Immature natural killer cell (primary cell): ENCODE data around the gene MAP6. TPM values are rescaled to one million over a fixed set of nuclear protein-coding genes. Genes with fewer than 3 reads are reported as not detected.

Experiments used
- DNase-seq, 3 donors: peaks; one replicate each; pipeline ENCODE4 v3.0.0; 2022; ENCODE audit warnings: mixed read lengths in 1 of 3
- H3K27ac Mint-ChIP-seq, 6 donors: one replicate each; pipeline ENCODE4 v1.8.0; 2020; ENCODE audit warnings: mixed read lengths in 6 of 6, mild to moderate bottlenecking in 5 of 6, inconsistent platforms in 4 of 6, moderate library complexity in 3 of 6
- H3K27me3 Mint-ChIP-seq, 3 donors: one replicate each; pipeline ENCODE4 v1.8.0; 2020 to 2021; ENCODE audit warnings: low read depth in 3 of 3, mild to moderate bottlenecking in 3 of 3, mixed read lengths in 3 of 3, moderate library complexity in 3 of 3, inconsistent platforms in 1 of 3
- H3K36me3 Mint-ChIP-seq, 3 donors: one replicate each; pipeline ENCODE4 v1.8.0; 2020; ENCODE audit warnings: mixed read lengths in 3 of 3, inconsistent platforms in 2 of 3, mild to moderate bottlenecking in 2 of 3
- H3K4me1 Mint-ChIP-seq, 2 donors: one replicate each; pipeline ENCODE4 v1.8.0; 2020; ENCODE audit warnings: inconsistent platforms in 2 of 2, mild to moderate bottlenecking in 2 of 2, mixed read lengths in 2 of 2, moderate library complexity in 1 of 2
- H3K4me3 Mint-ChIP-seq, 5 donors: one replicate each; pipeline ENCODE4 v1.8.0; 2020; ENCODE audit warnings: mild to moderate bottlenecking in 5 of 5, mixed read lengths in 5 of 5, inconsistent platforms in 3 of 5, moderate library complexity in 3 of 5
- H3K9me3 Mint-ChIP-seq, 6 donors: one replicate each; pipeline ENCODE4 v1.8.0; 2020; ENCODE audit warnings: mild to moderate bottlenecking in 6 of 6, mixed read lengths in 6 of 6, inconsistent platforms in 4 of 6, moderate library complexity in 3 of 6
- polyA plus RNA-seq, 3 donors: library from polyadenylated mRNA; unstranded; fragments of 300-500 nt; fragmentation: Illumina TruSeq; gene quantifications; one replicate each; pipeline ENCODE4 v1.2.3, GENCODE V29; 2021

The MAP6 gene
- polyA plus RNA-seq, 3 donors from 2014 or later: not detected

GRCh38 chr11:75576017-75576416 lies 92.8 kb downstream of the MAP6 start:
- peaks cover 15 to 17% of the 10 kb centered on the region in 2 donors for H3K4me1 Mint-ChIP-seq
- H3K4me3 Mint-ChIP-seq: peak overlapping the region in 3 of 5 donors; percentile 19 to 64 (median 26)
- DNase-seq: no peak
- peaks cover 11 to 15% (median 11%) of the 10 kb centered on the region in 3 donors for H3K36me3 Mint-ChIP-seq
- H3K27ac Mint-ChIP-seq: peak overlapping the region in 3 of 6 donors; percentile 21 to 49 (median 27)
- H3K27me3 Mint-ChIP-seq: peaks cover 1 to 3% (median 3%) of the 10 kb centered on the region in 3 donors
- H3K9me3 Mint-ChIP-seq: no peaks in the 10 kb centered on the region

- Mint-ChIP-seq H3K27me3 (peaks cover 1 to 3% (median 3%) of the 10 kb centered on the region in 3 donors), H3K27ac (no peak overlapping the region)
Measured at GRCh38 chr11:75574698-75575602, 93.9 kb downstream of the MAP6 start.

GRCh38 chr11:75572744-75573143 lies 96.1 kb downstream of the MAP6 start:
- peaks cover 0 to 3% (median 3%) of the 10 kb centered on the region in 3 donors for H3K27me3 Mint-ChIP-seq
- no peak overlapping the region for H3K4me3 Mint-ChIP-seq
- H3K36me3 Mint-ChIP-seq: peaks cover 11 to 23% (median 21%) of the 10 kb centered on the region in 3 donors
- no peak for DNase-seq
- no peaks in the 10 kb centered on the region for H3K9me3 Mint-ChIP-seq
- peaks cover 15 to 17% of the 10 kb centered on the region in 2 donors for H3K4me1 Mint-ChIP-seq
- no peak overlapping the region for H3K27ac Mint-ChIP-seq

More at GRCh38 chr11:75574698-75575602, 93.9 kb downstream of the MAP6 start:
- DNase-seq: no peak
- Mint-ChIP-seq H3K4me3 (peak overlapping the region in 1 of 5 donors; percentile 37), H3K4me1 (peaks cover 15 to 17% of the 10 kb centered on the region in 2 donors), H3K9me3 (no peaks in the 10 kb centered on the region), H3K36me3 (peaks cover 11 to 19% (median 14%) of the 10 kb centered on the region in 3 donors)

- Mint-ChIP-seq H3K4me1 (peaks cover 9 to 11% of the 10 kb centered on the region in 2 donors), H3K27ac (no peak overlapping the region)
Measured at GRCh38 chr11:75571625-75572024, 97.2 kb downstream of the MAP6 start.

GRCh38 chr11:75570559-75571139 lies 98.2 kb downstream of the MAP6 start:
- Mint-ChIP-seq H3K9me3 (no peaks in the 10 kb centered on the region), H3K27me3 (peaks cover 0 to 3% (median 0%) of the 10 kb centered on the region in 3 donors), H3K4me1 (peaks cover 5 to 7% of the 10 kb centered on the region in 2 donors), H3K4me3 (no peak overlapping the region), H3K27ac (no peak overlapping the region), H3K36me3 (peaks cover 11 to 23% (median 21%) of the 10 kb centered on the region in 3 donors)
- no peak for DNase-seq

More at GRCh38 chr11:75571625-75572024, 97.2 kb downstream of the MAP6 start:
- Mint-ChIP-seq H3K36me3 (peaks cover 11 to 23% (median 21%) of the 10 kb centered on the region in 3 donors), H3K4me3 (no peak overlapping the region), H3K27me3 (peaks cover 0 to 3% (median 0%) of the 10 kb centered on the region in 3 donors), H3K9me3 (no peaks in the 10 kb centered on the region)
- no peak for DNase-seq

GRCh38 chr11:75568616-75569219 lies 100.1 kb downstream of the MAP6 start:
- DNase-seq: no peak
- Mint-ChIP-seq H3K9me3 (no peaks in the 10 kb centered on the region), H3K27me3 (peaks cover 0 to 3% (median 0%) of the 10 kb centered on the region in 3 donors), H3K36me3 (peaks cover 11 to 23% (median 18%) of the 10 kb centered on the region in 3 donors), H3K4me1 (peaks cover 15 to 19% of the 10 kb centered on the region in 2 donors), H3K4me3 (no peak overlapping the region), H3K27ac (no peak overlapping the region)

GRCh38 chr11:75567971-75568370 lies 100.9 kb downstream of the MAP6 start:
- Mint-ChIP-seq H3K9me3 (no peaks in the 10 kb centered on the region), H3K4me3 (no peak overlapping the region), H3K36me3 (peaks cover 9 to 19% (median 13%) of the 10 kb centered on the region in 3 donors)

GRCh38 chr11:75566763-75567279 lies 102.0 kb downstream of the MAP6 start:
- H3K4me3 Mint-ChIP-seq: no peak overlapping the region
- H3K27ac Mint-ChIP-seq: no peak overlapping the region
- H3K4me1 Mint-ChIP-seq: peaks cover 31 to 36% of the 10 kb centered on the region in 2 donors
- peaks cover 0 to 11% (median 10%) of the 10 kb centered on the region in 3 donors for H3K36me3 Mint-ChIP-seq
- peaks cover 0 to 3% (median 0%) of the 10 kb centered on the region in 3 donors for H3K27me3 Mint-ChIP-seq
- no peaks in the 10 kb centered on the region for H3K9me3 Mint-ChIP-seq
- no peak for DNase-seq

More at GRCh38 chr11:75567971-75568370, 100.9 kb downstream of the MAP6 start:
- H3K4me1 Mint-ChIP-seq: peaks cover 22 to 27% of the 10 kb centered on the region in 2 donors
- H3K27me3 Mint-ChIP-seq: peaks cover 0 to 3% (median 0%) of the 10 kb centered on the region in 3 donors
- no peak for DNase-seq
- H3K27ac Mint-ChIP-seq: peak overlapping the region in 1 of 6 donors; percentile 23

- H3K4me1 Mint-ChIP-seq: peaks cover 36 to 43% of the 10 kb centered on the region in 2 donors
- DNase-seq: peak in 1 of 3 donors; percentile 19
- H3K9me3 Mint-ChIP-seq: no peaks in the 10 kb centered on the region
- H3K36me3 Mint-ChIP-seq: peaks cover 0 to 11% (median 8%) of the 10 kb centered on the region in 3 donors
- peak overlapping the region; percentile 3 to 74 (median 61) for H3K27ac Mint-ChIP-seq
- peaks cover 0 to 1% (median 0%) of the 10 kb centered on the region in 3 donors for H3K27me3 Mint-ChIP-seq
- H3K4me3 Mint-ChIP-seq: peak overlapping the region in 4 of 5 donors; percentile 11 to 39 (median 28)
Measured at GRCh38 chr11:75565916-75566762, 102.7 kb downstream of the MAP6 start.

- H3K4me3 Mint-ChIP-seq: no peak overlapping the region
- H3K27ac Mint-ChIP-seq: peak overlapping the region in 3 of 6 donors; percentile 3 to 34 (median 5)
- no peaks in the 10 kb centered on the region for H3K9me3 Mint-ChIP-seq
- DNase-seq: no peak
- H3K4me1 Mint-ChIP-seq: peaks cover 42 to 48% of the 10 kb centered on the region in 2 donors
- peaks cover 0 to 7% (median 4%) of the 10 kb centered on the region in 3 donors for H3K36me3 Mint-ChIP-seq
- H3K27me3 Mint-ChIP-seq: peaks cover 0 to 1% (median 0%) of the 10 kb centered on the region in 3 donors
Measured at GRCh38 chr11:75565221-75565814, 103.5 kb downstream of the MAP6 start.

- DNase-seq: no peak
- Mint-ChIP-seq H3K4me1 (peaks cover 42 to 48% of the 10 kb centered on the region in 2 donors), H3K27ac (peak overlapping the region; percentile 71 to 96 (median 80)), H3K4me3 (peak overlapping the region; percentile 91 to 99 (median 97)), H3K27me3 (peaks cover 0 to 2% (median 2%) of the 10 kb centered on the region in 3 donors), H3K9me3 (no peaks in the 10 kb centered on the region), H3K36me3 (peaks cover 0 to 6% (median 4%) of the 10 kb centered on the region in 3 donors)
Measured at GRCh38 chr11:75563978-75564552, 104.8 kb downstream of the MAP6 start.

- peak overlapping the region; percentile 91 to 99 (median 97) for H3K4me3 Mint-ChIP-seq
- H3K27me3 Mint-ChIP-seq: peaks cover 0 to 2% (median 2%) of the 10 kb centered on the region in 3 donors
- peaks cover 42 to 48% of the 10 kb centered on the region in 2 donors for H3K4me1 Mint-ChIP-seq
- no peaks in the 10 kb centered on the region for H3K9me3 Mint-ChIP-seq
- H3K36me3 Mint-ChIP-seq: peaks cover 0 to 1% (median 1%) of the 10 kb centered on the region in 3 donors
- DNase-seq: no peak
- peak overlapping the region; percentile 71 to 96 (median 80) for H3K27ac Mint-ChIP-seq
Measured at GRCh38 chr11:75563501-75563977, 105.3 kb downstream of the MAP6 start.
